Stimulated activated CD4-positive, alpha-beta T cell treated with anti-CD3 and anti-CD28 coated beads, TNF-alpha, amount 100 ng/mL, for 4 hours (primary cell): Measurements from ENCODE around the gene CREBBP.
A peak's percentile ranks its signal among the peaks of the same experiment; 100 is the strongest.
"Not testable (repeated sequence)": the region's sequence is repeated elsewhere in the genome, so short reads cannot be mapped to it uniquely, and the experiment has no call there.

Source experiments
- DNase-seq, 3 experiments: peaks; one replicate each; pipeline ENCODE4 v3.0.0-alpha.2; 2020; ENCODE audit warnings: low read depth in 3 of 3

Gene CREBBP

DNA sequence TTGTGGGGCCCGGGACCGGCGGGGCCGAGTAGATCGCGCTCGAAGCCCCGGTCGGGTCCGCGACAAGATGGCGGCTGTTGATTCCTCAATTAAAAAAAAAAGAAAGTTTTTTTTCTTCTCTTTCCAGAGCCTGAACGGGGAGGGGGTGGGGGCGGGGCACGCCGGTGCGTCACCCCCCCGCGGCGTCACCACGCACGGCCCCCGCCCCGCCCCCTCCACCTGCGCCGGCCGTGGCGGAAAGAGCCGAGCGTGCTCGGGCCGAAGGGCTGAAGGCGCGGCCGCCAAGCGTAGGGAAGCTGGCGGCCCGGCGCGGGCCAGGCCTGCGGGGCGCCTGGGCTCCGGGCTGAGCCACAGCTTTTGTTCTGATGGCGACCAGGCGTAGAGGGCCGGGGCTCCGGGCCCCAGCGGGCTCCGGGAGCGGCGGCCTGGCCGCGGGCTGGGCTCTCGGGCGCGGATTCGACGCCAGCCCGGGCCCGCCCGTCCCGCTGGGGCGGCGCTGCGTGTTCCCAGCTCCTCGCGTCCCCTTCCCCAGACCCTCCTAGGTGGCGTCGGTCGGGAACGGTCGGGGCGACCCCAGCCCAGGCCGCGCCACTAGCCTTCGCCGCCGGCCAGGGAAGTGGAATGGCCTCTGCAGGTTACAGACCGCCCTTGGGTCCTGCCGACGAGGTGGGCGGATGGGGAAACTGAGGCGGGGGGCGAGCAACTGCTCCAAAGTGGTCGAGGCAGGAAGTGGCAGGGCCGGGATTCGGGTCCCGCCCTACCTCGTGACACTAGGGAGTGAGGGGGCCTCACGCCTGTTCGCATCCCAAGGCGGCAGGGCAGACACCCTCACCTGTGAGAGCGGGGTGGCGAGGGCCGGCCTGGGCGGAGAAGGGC, at the start of gene CREBBP:
Gene CREBBP, minus strand, starts transcription at position 91 of the 876 bp plus-strand sequence. CDS start 797 bp downstream, outside the sequence.
- peak; percentile 74 to 84 (median 79) for DNase-seq

DNA sequence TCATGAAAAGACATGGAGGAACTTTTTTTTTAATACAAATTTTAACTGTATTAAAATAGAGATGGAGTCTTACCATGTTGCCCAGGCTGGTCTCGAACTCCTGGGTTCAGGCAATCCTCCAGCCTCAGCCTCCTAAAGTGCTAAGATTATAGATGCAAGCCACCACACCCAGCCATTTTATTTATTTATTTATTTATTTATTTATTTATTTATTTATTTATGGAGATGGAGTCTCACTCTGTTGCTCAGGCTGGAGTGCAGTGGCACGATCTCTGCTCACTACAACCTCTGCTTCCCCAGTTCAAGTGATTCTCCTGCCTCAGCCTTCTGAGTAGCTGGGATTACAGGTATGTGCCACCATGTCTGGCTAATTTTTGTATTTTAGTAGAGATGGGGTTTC, 46.6 kb upstream of the CREBBP start:
- not testable (repeated sequence) for DNase-seq

DNA sequence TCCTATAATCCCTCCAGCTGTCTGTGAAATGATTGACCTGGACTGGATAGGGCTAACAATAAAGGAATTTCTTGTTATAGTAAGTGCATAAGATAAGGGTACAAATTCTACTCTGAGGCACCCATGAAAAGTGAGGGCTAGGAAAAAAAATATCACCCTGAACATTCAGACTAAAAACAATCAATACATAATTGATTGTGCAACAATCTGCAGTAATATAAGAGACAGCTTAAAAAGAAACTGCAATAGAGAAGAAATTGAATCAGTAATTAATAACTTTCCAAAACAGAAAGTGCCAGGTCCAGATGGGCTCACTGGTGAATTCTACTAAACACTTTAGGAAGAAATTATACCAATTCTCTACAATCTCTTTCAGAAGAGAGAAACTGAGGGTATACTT, 44.2 kb upstream of the CREBBP start:
- DNase-seq, result no peak

DNA sequence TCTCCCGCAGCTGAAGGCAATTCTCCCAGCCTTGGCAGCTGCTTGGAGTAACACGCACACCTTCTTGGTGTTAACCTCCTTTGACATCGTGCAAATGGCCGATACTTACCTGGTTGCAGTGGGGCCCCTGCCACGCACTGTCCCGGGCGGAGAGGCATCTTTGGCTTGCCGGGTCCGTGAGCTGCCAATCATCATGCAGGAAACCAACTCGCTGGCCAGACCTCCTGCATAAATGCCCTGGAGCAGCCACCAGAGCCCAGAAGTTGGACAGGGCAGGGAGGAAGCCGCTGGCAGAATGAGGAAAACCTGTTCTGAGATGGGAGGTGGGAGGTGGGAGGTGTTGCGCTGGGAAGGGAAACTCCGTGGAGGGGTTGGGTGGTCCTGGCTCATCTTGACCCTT, 41.7 kb upstream of the CREBBP start:
- DNase-seq, result no peak

DNA sequence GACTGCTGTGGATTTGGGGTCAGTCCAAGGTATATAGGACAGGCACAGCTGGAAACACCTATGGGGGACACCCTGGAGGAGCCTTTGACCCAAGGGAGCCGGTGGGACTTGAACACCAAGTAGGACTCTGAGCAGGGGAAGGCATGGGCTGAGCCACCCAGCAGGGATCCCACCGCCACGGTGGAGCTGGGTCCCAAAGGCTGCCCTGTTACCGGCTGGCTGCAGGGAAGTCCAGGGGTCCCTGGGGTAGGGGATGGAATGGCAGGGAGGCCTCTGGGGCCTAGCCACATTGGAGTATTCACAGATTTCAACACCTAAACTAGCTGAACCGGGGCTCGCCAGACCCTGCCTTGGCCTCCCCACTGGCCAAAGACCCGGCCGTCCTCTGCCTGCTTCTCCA, 39.7 kb upstream of the CREBBP start:
- no peak for DNase-seq

DNA sequence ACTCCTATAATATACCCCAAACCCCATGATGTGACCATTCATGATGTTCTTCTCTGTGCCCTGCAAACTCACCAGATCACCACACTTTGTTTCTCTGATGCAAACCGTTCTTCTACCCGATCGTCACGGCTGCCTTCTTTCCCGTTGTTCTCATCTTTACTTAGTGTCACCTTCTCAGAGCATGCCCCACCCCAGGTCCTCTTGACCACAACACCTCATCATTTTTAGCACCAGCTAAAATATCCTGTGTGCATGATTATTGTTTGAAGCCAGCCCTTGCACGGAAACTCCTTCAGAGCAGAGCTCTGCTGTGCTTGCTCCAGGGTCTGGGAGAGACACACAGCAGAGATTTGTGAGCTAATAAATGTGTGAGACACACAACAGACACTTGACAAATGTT, 38.9 kb upstream of the CREBBP start:
- no peak for DNase-seq

DNA sequence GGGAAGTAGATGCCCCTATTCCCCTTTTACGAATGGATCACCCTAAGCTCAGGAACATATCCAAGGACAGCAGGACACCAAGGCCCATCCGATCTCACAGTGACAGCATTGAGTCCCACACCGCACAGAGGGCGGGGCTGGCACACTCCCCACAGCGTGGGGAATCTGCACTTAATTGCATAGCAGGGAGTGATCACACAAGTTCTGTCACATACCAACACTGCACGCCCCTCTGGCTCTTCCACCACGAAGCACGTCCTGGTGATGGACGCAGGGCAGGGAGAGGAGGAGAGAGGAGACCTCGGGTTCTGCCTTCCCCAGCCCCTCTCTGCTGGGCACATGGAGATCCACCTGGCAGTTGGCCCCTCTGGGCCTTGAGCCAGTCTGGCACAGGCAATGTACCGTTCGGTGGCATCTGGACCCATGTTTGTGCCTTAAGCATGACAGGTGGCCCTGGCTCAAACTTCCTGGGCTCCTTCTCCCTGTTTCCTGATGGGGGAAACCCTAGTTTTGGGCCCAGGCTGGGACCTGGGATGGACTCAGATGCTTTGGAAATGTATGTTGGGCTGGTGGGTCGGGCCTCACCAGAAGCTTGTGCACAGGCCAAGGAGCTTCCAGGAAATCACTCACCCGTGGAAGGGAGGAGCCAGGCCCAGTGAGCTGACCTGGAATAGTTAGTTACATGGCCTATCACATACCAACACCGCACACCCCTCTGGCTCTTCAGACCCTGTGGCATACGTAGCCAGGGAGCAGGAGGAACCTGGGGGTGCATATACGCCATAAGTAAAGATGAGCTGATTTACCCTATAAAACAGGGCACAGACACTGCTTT, 35.1 kb upstream of the CREBBP start:
- no peak for DNase-seq

DNA sequence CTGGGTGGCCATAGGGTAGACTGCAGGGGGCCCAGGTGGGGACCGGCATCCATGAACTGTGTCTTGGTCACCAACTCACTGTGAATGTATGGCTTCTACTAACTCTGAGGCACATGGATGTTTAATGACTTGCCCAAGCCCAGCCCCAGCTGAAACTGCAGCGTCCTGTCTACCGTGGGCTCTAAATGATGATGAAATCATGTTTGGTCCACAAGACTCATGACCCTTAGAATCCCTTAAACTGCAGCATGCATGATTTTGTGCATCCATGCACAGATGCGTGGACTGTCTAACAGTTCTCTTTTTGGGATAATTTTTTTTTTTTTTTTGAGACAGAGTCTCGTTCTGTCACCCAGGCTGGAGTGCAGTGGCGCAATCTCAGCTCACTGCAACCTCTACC, 32.4 kb upstream of the CREBBP start:
- no peak for DNase-seq

DNA sequence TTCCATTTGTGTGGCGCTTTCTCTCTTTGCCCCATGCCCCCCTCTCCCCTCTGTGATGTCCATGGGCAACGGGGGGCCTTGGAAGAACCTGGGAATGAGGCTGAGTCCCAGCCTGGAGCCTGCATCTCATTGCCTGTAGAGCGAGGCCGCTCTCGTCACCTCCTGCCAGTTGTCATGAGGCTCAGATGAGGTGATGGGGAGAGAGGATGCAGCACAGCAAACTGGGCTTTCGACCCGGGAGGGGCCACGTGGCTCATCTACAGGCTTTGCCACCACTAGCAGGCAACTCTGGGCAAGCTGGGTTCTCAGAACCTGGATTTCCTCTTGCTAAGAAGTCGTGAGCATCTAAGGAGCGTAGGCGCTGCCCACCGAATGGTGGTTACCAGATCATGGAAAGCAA, 31.9 kb upstream of the CREBBP start:
- no peak for DNase-seq

DNA sequence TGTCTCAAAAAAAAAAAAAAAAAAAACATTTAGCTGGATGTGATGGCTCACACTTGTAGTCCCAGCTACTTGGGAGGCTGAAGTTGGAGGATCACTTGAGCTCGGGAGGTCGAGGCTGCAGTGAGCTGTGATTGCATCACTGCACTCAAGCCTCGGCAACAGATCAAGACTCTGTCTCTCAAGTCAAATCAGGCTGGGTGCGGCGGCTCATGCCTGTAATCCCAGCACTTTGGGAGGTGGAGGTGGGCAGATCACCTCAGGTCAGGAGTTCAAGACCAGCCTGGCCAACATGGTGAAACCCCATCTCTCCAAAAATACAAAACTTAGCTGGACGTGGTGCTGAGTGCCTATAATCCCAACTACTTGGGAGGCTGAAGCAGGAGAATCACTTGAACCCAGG, 31.2 kb upstream of the CREBBP start:
- DNase-seq, result not testable (repeated sequence)

DNA sequence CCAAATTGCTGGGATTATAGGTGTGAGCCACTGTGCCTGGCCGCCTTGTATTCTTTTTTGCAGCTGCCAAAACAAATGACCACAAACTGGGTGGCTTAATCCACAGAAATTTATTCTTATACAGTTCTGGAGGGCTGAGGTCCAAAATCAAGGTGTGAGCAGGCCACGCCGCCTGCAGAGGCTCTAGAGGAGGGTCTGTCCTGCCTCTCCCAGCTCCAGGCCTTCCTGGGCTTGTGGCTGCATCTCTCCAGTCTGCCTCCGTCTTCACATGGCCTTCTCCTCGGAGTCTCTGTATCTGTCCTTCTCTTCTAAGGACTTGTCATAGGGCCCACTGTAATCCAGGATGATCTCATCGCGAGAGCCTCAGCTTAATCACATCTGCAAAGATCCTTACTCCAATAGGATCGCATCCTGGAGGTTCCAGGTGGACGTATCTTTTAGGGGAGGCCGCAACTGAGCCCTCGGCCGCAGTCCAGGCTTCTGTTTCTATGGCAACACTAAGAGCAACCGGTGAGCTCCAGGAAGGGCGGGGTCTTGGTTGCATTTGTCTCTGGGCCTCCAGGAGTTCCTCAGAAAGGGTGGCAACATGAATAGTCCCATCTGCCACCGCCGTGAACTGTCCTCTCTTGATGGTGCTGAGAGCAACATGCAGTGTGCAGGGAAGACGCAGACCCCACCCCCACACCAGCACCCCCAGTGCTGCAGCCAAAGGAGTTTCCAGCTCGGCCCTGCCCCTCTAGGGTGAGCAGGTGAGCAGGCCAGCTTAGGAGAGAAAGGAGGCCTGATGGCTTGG, 29.5 kb upstream of the CREBBP start:
- no peak for DNase-seq

DNA sequence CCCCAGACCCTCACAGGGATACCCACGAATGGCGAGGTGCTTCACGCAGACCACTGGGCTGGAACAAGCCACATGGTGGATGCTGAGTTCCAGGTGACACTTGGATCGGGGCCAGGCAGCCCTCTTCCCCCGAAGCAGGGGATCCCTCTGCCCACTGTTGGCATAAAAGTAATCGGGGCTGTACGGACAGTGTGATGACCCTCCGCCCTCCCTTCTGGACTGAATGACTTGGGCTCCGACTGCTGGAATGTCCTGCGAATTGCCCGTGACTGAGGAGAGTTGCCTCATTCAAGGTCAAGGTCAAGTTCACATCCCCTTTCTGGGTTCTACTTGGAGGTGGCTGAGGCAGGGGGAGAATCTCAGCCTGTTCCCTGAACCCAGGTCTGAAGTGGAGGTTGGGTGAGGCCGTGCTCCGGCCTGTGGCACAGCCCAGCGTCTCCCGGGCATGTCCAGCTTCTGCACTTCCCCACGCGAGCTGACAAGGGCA, 28.5 kb upstream of the CREBBP start:
- no peak for DNase-seq

DNA sequence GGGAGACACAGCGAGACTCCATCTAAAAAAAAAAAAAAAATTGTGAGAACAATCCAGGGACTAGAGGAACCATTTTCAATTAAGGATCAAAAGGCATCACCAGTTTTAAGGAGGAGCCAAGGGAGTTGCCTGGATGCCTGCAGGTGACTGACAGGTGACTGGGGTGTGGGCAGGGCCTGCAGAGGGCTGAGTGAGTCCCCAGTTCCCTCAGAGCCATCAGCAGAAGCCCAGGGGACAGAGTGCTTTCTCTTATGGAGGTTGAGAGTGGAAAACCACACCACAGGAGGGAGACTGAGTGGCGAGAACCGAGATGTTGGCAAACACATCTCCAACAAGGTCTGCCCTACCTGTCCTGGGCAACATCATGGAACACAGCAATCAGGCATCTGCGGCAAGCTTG, 27.1 kb upstream of the CREBBP start:
- DNase-seq, result no peak

DNA sequence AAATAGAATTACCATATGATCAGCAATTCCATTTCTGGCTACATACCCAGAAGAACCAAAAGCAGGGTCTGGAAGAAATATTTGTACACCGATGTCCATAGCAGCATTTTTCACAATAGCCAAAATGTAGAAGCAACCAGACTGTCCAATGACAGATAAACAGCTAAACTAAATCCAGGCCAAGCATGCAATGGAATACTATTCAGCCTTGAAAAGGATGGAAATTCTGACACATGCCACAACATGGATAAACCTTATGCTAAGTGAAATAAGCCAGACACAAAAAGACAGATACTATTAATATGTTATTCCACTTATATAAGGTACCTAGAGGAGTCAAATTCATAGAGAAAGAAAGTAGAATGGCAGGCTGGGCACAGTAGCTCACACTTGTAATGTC, 25.9 kb upstream of the CREBBP start:
- no peak for DNase-seq

DNA sequence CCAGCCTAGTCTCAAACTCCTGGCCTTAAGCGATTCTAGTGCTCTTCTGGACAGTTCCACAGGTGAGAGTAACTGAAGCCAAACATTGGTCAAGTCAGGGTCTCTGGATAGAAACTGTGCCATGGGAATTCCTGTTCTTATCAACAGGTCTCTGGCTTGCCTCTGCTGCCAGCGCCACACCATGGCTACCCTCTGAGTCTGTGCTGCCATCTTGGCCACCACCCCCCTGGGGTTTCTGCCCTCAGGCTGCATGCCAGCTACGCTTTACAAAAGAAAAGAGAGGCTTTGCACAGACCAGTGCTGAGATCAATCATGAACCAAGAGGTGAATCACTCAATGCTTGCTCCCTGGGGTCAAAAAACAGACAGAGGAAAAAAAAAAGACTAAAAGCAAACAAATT, 24.4 kb upstream of the CREBBP start:
- DNase-seq, result no peak

DNA sequence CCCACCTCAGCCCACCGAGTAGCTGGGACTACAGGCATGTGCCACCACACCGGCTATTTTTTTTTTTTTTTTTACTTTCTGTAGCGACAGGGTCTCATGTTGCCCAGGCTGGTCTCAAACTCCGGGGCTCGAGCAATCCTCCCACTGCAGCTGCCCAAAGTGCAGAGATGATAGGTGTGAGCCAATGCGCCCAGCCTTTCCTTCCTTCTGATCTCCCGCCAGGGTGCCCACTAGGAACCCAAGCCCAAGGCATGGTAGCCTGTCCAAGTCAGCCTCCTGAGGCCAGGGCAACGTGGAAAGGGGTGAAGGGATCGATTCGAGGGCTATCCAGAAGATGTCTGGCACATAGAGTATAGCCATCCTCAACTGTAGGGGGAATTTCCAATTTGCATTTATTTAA, 9.6 kb upstream of the CREBBP start:
- DNase-seq, result no peak

DNA sequence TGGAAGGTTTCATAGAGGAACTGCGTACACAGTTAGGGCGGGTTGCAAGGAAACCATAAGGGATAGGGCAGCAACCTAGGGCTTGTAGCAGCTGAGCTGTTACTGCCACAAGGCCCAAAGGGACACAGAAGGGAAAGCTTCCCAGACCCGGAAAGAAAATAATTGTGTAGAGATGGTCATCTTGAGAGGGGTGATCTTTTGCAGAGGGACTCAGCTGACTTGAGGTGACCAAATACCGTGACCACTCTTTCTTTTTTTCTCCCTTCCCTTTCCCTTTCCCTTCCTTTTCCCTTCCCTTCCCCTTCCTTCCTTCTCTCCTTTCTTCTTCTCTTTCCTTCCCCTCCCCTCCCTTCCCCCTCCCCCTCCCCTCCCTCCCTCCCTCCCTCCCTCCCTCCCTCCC, 8.5 kb upstream of the CREBBP start:
- no peak for DNase-seq

DNA sequence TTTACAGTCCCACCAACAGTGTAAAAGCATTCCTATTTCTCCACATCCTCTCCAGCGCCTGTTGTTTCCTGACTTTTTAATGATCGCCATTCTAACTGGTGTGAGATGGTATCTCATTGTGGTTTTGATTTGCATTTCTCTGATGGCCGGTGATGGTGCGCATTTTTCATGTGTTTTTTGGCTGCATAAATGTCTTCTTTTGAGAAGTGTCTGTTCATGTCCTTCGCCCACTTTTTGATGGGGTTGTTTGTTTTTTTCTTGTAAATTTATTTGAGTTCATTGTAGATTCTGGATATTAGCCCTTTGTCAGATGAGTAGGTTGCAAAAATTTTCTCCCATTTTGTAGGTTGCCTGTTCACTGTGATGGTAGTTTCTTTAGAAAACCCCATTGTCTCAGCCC, 5.5 kb upstream of the CREBBP start:
- DNase-seq, result not testable (repeated sequence)

DNA sequence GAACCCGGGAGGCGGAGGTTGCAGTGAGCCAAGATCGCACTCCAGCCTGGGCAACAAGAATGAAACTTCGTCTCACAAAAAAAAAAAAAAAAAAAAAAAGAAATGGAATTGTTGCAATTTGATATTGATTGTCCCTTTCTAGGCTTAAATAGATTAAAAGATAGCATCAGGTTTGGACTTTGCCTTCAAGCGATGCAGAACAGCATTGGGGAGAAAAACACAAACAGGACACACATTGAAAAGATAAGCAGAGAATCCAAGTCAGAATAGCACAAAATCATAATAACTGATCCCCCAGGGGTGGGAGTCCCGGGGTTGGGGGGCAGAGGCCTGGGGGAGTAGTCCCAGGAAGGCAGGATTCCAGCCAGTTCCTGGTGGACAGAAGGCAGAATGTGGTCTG, 3.9 kb upstream of the CREBBP start:
- no peak for DNase-seq

DNA sequence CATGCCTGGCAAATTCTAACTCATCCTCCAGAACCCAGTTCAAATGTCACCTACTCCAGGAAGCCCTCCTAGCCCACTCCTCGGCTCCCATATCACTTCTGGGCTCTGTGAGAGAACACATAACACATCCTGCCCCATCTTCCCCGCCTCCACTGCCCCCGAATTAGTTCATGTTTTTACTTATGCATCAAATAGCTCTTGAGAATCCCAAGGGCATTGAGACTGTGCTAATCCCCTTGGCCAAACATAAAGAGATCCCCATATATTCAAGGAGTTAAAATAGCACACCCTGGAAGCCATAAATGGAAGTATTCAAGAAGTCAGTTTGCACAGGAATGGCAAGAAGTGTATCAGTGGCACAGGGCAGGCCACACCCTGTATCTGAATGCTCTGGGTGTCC, 2.0 kb upstream of the CREBBP start:
- DNase-seq, result no peak

DNA sequence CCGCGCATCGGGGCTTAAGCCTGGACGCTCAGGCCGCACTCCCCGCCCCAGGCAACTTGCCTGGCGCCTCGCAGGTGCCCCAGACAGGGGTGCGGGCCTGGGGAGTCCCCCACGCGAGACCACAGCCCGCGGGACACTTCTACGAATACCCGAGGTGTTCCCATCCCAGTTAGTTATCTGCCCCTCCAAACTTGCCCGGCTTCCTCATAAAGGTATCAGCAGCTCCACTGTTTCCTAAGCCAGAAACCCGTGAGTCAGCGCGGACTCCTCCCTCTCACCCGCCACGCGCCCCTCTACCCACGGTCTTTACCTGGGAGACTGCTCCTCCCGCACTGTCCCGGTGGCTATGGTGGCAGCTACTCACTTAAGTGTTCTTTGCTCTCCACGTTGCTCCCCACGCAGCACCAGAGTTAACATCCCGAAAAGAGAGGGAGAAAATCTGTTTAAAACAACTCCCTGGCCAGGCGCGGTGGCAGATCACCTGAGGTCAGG, 1.0 kb upstream of the CREBBP start:
- DNase-seq, result no peak
